Measurements from ENCODE around the gene CCL11.

CCL11 gene

GRCh38 chr17:34249061-34249460 lies 36.5 kb upstream of the CCL11 start:
- Histone ChIP-seq H3K4me1 (ENCODE audit: control insufficient read depth, insufficient read depth, low read length, poor library complexity, severe bottlenecking) (peaks cover 34% of the 10 kb centered on the region), H3K36me3 (ENCODE audit: control insufficient read depth, insufficient read depth, low read length) (no peaks in the 10 kb centered on the region), H3K4me3 (ENCODE audit: extremely low read depth, insufficient read depth, low read length, poor library complexity, severe bottlenecking) (no peak overlapping the region), H3K27ac (ENCODE audit: low read depth, low read length, severe bottlenecking) (no peak overlapping the region), H3K9me3 (ENCODE audit: control insufficient read depth, low read length) (no peaks in the 10 kb centered on the region)
- WGBS, 2 experiments (ENCODE audit: insufficient coverage in 2 of 2), result 83 to 100% methylated on average over 1 of the region's 1 CpG

- Histone ChIP-seq H3K27ac (ENCODE audit: low read depth, low read length, severe bottlenecking) (no peak overlapping the region), H3K9me3 (ENCODE audit: control insufficient read depth, low read length) (no peaks in the 10 kb centered on the region), H3K4me3 (ENCODE audit: extremely low read depth, insufficient read depth, low read length, poor library complexity, severe bottlenecking) (no peak overlapping the region), H3K36me3 (ENCODE audit: control insufficient read depth, insufficient read depth, low read length) (no peaks in the 10 kb centered on the region), H3K4me1 (ENCODE audit: control insufficient read depth, insufficient read depth, low read length, poor library complexity, severe bottlenecking) (peaks cover 38% of the 10 kb centered on the region)
- WGBS, 2 experiments (ENCODE audit: insufficient coverage in 2 of 2), result 100% methylated on average over 1 of the region's 1 CpG
Observed at GRCh38 chr17:34249478-34249877, 36.1 kb upstream of the CCL11 start.

GRCh38 chr17:34251186-34251585 lies 34.4 kb upstream of the CCL11 start:
- WGBS, 2 experiments (ENCODE audit: insufficient coverage in 2 of 2), result 69 to 85% methylated on average over 2 of the region's 3 CpGs
- peaks cover 53% of the 10 kb centered on the region for H3K4me1 ChIP-seq (ENCODE audit: control insufficient read depth, insufficient read depth, low read length, poor library complexity, severe bottlenecking)
- H3K36me3 ChIP-seq (ENCODE audit: control insufficient read depth, insufficient read depth, low read length), result no peaks in the 10 kb centered on the region
- H3K27ac ChIP-seq (ENCODE audit: low read depth, low read length, severe bottlenecking), result no peak overlapping the region
- H3K9me3 ChIP-seq (ENCODE audit: control insufficient read depth, low read length), result no peaks in the 10 kb centered on the region
- H3K4me3 ChIP-seq (ENCODE audit: extremely low read depth, insufficient read depth, low read length, poor library complexity, severe bottlenecking), result no peak overlapping the region

GRCh38 chr17:34252095-34252443 lies 33.5 kb upstream of the CCL11 start:
- no peak overlapping the region for H3K4me3 ChIP-seq (ENCODE audit: extremely low read depth, insufficient read depth, low read length, poor library complexity, severe bottlenecking)
- 94% methylated on average over 2 of the region's 5 CpGs; no CpG with 5 or more reads in 1 of the 2 experiments for WGBS, 2 experiments (ENCODE audit: insufficient coverage in 2 of 2)
- no peaks in the 10 kb centered on the region for H3K9me3 ChIP-seq (ENCODE audit: control insufficient read depth, low read length)
- no peaks in the 10 kb centered on the region for H3K36me3 ChIP-seq (ENCODE audit: control insufficient read depth, insufficient read depth, low read length)
- peak overlapping the region; percentile 90 for H3K27ac ChIP-seq (ENCODE audit: low read depth, low read length, severe bottlenecking)
- peaks cover 53% of the 10 kb centered on the region for H3K4me1 ChIP-seq (ENCODE audit: control insufficient read depth, insufficient read depth, low read length, poor library complexity, severe bottlenecking)

- Histone ChIP-seq H3K27ac (ENCODE audit: low read depth, low read length, severe bottlenecking) (peak overlapping the region; percentile 90), H3K9me3 (ENCODE audit: control insufficient read depth, low read length) (no peaks in the 10 kb centered on the region), H3K4me1 (ENCODE audit: control insufficient read depth, insufficient read depth, low read length, poor library complexity, severe bottlenecking) (peaks cover 59% of the 10 kb centered on the region), H3K36me3 (ENCODE audit: control insufficient read depth, insufficient read depth, low read length) (no peaks in the 10 kb centered on the region), H3K4me3 (ENCODE audit: extremely low read depth, insufficient read depth, low read length, poor library complexity, severe bottlenecking) (no peak overlapping the region)
- WGBS, 2 experiments (ENCODE audit: insufficient coverage in 2 of 2), result 55 to 74% methylated on average over 5 to 6 of the region's 6 CpGs
Observed at GRCh38 chr17:34252444-34253138, 33.0 kb upstream of the CCL11 start.

GRCh38 chr17:34253139-34253525 lies 32.4 kb upstream of the CCL11 start:
- Histone ChIP-seq H3K9me3 (ENCODE audit: control insufficient read depth, low read length) (no peaks in the 10 kb centered on the region), H3K4me1 (ENCODE audit: control insufficient read depth, insufficient read depth, low read length, poor library complexity, severe bottlenecking) (peaks cover 59% of the 10 kb centered on the region), H3K27ac (ENCODE audit: low read depth, low read length, severe bottlenecking) (peak overlapping the region; percentile 90), H3K36me3 (ENCODE audit: control insufficient read depth, insufficient read depth, low read length) (no peaks in the 10 kb centered on the region), H3K4me3 (ENCODE audit: extremely low read depth, insufficient read depth, low read length, poor library complexity, severe bottlenecking) (no peak overlapping the region)
- WGBS, 2 experiments (ENCODE audit: insufficient coverage in 2 of 2), result 89 to 96% methylated on average over 2 to 3 of the region's 3 CpGs

GRCh38 chr17:34254146-34254545 lies 31.4 kb upstream of the CCL11 start:
- 57 to 64% methylated on average over 1 of the region's 3 CpGs for WGBS, 2 experiments (ENCODE audit: insufficient coverage in 2 of 2)
- Histone ChIP-seq H3K4me3 (ENCODE audit: extremely low read depth, insufficient read depth, low read length, poor library complexity, severe bottlenecking) (no peak overlapping the region), H3K4me1 (ENCODE audit: control insufficient read depth, insufficient read depth, low read length, poor library complexity, severe bottlenecking) (peaks cover 59% of the 10 kb centered on the region), H3K9me3 (ENCODE audit: control insufficient read depth, low read length) (no peaks in the 10 kb centered on the region), H3K27ac (ENCODE audit: low read depth, low read length, severe bottlenecking) (peak overlapping the region; percentile 90), H3K36me3 (ENCODE audit: control insufficient read depth, insufficient read depth, low read length) (no peaks in the 10 kb centered on the region)

GRCh38 chr17:34254651-34255380 lies 30.7 kb upstream of the CCL11 start, which contains the start of gene CCL2:
Gene CCL2 (plus strand): TSS chr17:34255285. CDS start chr17:34255350, 65 bp downstream.
- Histone ChIP-seq H3K4me1 (ENCODE audit: control insufficient read depth, insufficient read depth, low read length, poor library complexity, severe bottlenecking) (peaks cover 59% of the 10 kb centered on the region), H3K4me3 (ENCODE audit: extremely low read depth, insufficient read depth, low read length, poor library complexity, severe bottlenecking) (peak within 1 kb of the TSS; percentile 33), H3K9me3 (ENCODE audit: control insufficient read depth, low read length) (no peaks in the 10 kb centered on the region), H3K36me3 (ENCODE audit: control insufficient read depth, insufficient read depth, low read length) (no peaks in the 10 kb centered on the region), H3K27ac (ENCODE audit: low read depth, low read length, severe bottlenecking) (peak within 1 kb of the TSS; percentile 90)
- WGBS, 2 experiments (ENCODE audit: insufficient coverage in 2 of 2), result 4 to 6% methylated on average over 8 to 10 of the region's 11 CpGs

GRCh38 chr17:34255381-34255732 lies 30.2 kb upstream of the CCL11 start:
- WGBS, 2 experiments (ENCODE audit: insufficient coverage in 2 of 2), result 45 to 56% methylated on average over 1 to 2 of the region's 5 CpGs
- H3K9me3 ChIP-seq (ENCODE audit: control insufficient read depth, low read length), result no peaks in the 10 kb centered on the region
- H3K4me1 ChIP-seq (ENCODE audit: control insufficient read depth, insufficient read depth, low read length, poor library complexity, severe bottlenecking), result peaks cover 59% of the 10 kb centered on the region
- no peaks in the 10 kb centered on the region for H3K36me3 ChIP-seq (ENCODE audit: control insufficient read depth, insufficient read depth, low read length)
- H3K4me3 ChIP-seq (ENCODE audit: extremely low read depth, insufficient read depth, low read length, poor library complexity, severe bottlenecking), result peak overlapping the region; percentile 33
- H3K27ac ChIP-seq (ENCODE audit: low read depth, low read length, severe bottlenecking), result peak overlapping the region; percentile 90

GRCh38 chr17:34255841-34256240 lies 29.7 kb upstream of the CCL11 start:
- no peaks in the 10 kb centered on the region for H3K36me3 ChIP-seq (ENCODE audit: control insufficient read depth, insufficient read depth, low read length)
- H3K4me3 ChIP-seq (ENCODE audit: extremely low read depth, insufficient read depth, low read length, poor library complexity, severe bottlenecking), result peak overlapping the region; percentile 33
- H3K9me3 ChIP-seq (ENCODE audit: control insufficient read depth, low read length), result no peaks in the 10 kb centered on the region
- H3K4me1 ChIP-seq (ENCODE audit: control insufficient read depth, insufficient read depth, low read length, poor library complexity, severe bottlenecking), result peaks cover 55% of the 10 kb centered on the region
- 100% methylated on average over 1 of the region's 1 CpG for WGBS, 2 experiments (ENCODE audit: insufficient coverage in 2 of 2)
- peak overlapping the region; percentile 90 for H3K27ac ChIP-seq (ENCODE audit: low read depth, low read length, severe bottlenecking)

Data from mesodermal cell (in vitro differentiated cells).